ENCODE data around the gene HLA-DOA.

HLA-DOA gene

DNA sequence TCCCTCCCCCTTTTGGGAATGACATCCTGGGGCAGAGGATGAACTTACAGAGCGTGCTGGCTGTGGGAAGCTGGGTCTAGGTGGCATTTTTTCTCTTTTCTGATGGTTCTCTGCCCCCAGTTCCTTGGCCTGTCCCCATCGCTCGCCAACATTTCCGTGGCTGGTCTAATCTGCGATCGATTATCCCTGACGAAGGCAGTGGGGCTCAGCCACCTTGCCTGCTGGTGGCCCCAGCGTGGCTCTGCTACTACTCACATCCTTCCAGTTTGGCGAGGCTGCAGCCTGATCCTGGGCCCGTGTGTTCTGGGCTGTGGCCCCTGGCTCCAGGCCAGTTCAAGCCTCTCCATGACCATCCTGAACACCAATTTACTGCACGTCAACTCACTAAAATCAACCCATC, 6.4 kb upstream of the HLA-DOA start:
- no peak for DNase-seq (ENCODE audit: low read depth)

- DNase-seq (ENCODE audit: low read depth): peak; percentile 56
These were observed 5.6 kb upstream of the HLA-DOA start for GRCh38 chr6:33014841-33015634.

DNA sequence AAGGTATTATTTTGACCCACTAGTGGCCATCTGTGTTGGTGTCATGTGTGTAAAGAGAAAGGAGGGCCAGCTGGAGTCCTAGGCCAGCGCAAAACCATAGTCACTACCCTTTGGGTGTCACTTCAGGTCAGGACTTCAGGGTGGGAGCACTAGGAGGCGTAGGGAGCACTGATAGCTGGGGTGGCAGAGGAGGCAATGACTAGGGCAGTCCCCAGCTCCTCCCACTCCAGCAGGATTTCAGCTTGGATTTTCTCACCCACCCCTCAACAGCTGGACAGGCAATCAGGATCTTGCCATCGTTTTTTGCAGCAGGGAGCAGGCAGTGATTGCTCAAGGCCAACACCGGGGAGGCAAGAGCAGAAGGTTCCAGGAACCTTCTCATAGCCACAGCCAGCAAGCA, 4.2 kb upstream of the HLA-DOA start:
- no peak for DNase-seq (ENCODE audit: low read depth)

DNA sequence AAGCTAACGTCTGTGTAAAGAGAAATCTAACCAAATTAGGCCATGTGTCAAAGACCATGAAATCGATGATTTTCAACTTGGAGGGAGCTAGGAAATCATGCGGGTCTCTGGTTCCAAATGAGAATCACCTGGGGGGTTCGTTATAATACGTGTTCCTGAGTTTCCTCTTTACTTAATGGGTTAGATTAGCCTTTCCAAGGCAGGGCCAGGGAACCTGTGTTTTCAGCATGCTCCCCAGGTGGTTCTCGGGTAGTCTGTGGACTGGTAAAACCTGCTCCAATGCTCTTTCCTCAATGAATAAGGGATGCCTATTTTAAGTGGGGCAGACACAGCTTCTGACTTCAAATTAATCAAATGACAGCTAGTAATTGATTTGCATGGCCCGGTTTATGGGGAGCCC, 965 bp upstream of the HLA-DOA start:
- no peak for DNase-seq (ENCODE audit: low read depth)

DNA sequence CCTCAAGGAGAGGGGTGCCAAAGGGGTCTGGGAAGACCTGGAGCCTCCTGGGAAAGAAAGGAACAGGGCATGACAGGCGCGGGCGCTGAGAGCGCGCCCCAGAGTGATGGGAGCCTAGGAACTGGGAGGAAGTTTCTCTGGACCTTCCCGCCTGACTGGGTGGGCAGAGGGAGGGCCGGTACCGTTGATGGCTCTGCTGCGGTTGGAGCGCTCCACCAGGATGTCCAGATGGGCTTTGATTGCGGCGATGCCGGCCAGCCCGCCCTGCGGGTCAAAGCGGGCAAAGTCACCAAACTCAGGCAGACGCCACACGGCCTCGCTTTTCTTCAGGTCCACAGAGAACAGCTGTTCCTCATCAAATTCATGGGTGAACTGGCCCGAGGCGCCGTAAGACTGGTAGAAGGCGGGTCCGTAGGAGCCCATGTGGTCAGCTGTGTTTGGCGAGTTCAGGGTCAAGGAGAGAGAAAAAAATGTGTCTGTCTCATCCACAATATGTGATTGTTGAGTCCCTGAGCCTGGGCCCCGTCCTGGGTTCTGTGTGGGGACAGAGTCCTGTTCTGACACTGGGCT, 1.5 kb downstream of the HLA-DOA start:
- no peak for DNase-seq (ENCODE audit: low read depth)

GRCh38 chr6:33004940-33005339, 4.5 kb downstream of the HLA-DOA start:
- no peak for DNase-seq (ENCODE audit: low read depth)

DNA sequence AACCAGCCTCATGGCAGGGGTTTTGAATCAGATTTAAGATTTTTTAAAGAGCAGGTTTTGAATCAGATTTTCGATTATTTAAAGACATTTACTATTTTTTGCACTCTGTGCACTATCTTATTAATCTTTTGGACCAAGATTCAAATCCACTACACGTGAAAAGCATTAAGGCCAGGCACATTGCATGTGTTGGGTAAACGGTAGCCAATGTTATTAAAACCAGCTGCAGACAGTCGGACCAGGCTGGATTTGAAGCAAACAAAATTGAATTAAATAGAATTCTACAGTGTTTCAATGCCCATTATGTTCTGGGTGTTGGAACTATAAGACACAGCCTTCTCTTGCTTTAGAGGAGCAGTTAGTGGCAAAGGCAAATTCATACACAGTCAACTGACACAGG, 7.7 kb downstream of the HLA-DOA start:
- DNase-seq (ENCODE audit: low read depth): no peak

DNA sequence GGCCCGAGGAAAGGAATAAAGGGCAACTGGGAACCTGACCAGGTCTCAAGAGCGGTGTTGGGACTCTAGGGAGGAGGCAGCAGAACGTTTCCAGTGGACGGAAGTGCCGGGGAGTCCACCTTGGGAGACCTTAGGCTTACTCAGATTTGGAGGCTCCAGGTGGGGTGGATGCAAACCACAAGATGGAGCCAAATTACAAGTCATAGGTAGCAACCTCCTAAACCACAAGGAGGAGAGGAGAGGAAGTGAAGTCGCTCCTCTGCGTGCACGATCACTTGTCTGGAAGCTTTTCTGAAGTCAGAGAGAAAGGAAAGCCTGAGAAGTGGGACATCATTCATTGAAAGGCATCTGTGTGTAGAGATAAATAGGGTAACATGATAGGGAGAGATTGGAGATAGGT, 9.3 kb downstream of the HLA-DOA start:
- no peak for DNase-seq (ENCODE audit: low read depth)

- no peak for DNase-seq (ENCODE audit: low read depth)
These were observed 13.9 kb downstream of the HLA-DOA start for GRCh38 chr6:32995448-32995847.

DNA sequence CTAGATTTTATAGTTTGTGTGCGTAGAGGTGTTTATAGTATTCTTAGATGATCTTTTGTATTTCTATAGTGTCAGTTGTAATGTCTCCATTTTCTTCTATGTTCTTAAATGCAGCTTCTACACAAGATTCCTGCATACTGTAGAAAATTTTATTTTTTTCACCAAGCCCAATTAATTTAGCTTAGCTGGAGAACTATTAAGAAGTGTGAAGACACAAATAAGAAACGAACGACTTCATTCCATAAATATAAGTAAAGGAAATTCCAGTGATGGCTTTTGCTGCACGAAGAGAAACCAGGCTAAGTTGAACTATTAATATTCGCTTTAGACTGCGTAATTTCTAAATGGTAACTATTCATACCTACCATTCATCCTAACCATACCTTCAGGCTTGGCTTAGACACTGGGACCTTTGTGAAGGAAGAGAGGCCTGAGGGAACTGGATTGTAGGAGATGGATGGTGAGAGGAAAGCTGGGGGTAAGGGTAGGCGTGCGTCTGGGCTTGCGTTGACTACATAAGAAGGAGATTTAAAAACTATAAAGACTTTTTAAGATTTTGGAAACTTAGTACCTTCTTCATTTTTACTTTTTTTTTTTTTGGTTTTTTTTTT, 15.9 kb downstream of the HLA-DOA start:
- DNase-seq (ENCODE audit: low read depth): no peak

GRCh38 chr6:32991972-32992371, 17.4 kb downstream of the HLA-DOA start:
- DNase-seq (ENCODE audit: low read depth): no peak

- no peak for DNase-seq (ENCODE audit: low read depth)
These were observed 20.0 kb downstream of the HLA-DOA start for GRCh38 chr6:32989368-32989767.

- DNase-seq (ENCODE audit: low read depth): no peak
These were observed 24.6 kb downstream of the HLA-DOA start for GRCh38 chr6:32984622-32985389.

- DNase-seq (ENCODE audit: low read depth): no peak
These were observed 25.3 kb downstream of the HLA-DOA start for GRCh38 chr6:32983964-32984621.

DNA sequence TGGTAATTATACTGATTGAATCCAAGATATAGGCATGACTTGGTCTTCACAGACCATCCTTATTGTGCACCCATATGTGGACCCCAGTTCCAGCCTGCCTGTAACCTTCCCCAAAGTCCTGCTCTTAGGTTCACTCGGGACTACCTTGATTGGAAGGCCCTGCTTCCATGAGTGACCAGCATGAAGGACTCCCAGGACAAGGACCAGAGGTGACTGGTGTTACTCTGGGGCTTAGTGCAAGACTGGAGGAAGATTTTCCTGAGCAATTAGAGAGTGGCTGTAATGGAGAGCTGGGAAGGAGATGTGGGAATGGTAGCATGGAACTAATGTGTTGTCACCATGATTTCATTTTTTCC, 25.9 kb downstream of the HLA-DOA start:
- DNase-seq (ENCODE audit: low read depth): no peak

GRCh38 chr6:32982702-32983492, 26.5 kb downstream of the HLA-DOA start:
- no peak for DNase-seq (ENCODE audit: low read depth)

DNA sequence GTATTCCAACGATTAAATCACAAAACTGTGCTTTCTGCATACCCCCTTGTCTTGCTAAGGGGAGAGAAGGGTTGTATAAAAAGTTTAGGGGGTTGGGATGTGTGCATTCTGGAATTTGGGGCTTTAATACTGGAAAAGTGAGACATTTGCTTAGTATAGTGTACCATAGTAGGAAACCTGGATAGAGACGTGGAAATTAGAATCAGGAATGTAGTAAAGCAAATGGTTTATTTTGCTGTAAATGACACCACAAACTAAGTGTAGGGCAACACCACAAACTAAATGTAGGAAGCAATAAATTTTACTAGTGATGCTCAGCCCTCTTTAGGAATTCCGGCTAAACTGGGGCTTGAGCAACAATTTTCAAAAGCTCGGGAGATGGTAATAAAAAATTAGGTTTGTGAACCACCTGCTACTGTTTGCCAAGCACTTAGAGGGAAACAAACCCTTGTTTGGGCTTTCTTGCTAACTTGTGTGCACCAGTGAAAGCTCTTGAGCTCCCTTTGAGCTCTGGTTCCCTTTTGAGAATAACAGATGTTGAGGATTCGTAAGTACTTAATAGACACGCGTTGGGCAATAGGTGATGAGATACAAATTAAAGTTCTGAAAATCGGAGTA, 27.2 kb downstream of the HLA-DOA start:
- no peak for DNase-seq (ENCODE audit: low read depth)

DNA sequence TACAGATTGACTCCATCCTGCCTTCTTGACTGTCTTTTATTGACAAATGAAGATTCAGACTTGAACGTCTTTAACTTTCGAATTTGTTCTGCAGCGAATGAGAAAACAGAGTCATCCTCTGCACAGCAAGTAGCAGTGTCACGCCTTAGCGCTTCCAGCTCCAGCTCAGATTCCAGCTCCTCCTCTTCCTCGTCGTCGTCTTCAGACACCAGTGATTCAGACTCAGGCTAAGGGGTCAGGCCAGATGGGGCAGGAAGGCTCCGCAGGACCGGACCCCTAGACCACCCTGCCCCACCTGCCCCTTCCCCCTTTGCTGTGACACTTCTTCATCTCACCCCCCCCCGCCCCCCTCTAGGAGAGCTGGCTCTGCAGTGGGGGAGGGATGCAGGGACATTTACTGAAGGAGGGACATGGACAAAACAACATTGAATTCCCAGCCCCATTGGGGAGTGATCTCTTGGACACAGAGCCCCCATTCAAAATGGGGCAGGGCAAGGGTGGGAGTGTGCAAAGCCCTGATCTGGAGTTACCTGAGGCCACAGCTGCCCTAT, 28.8 kb downstream of the HLA-DOA start:
- DNase-seq (ENCODE audit: low read depth): no peak

- DNase-seq (ENCODE audit: low read depth): no peak
These were observed 29.5 kb downstream of the HLA-DOA start for GRCh38 chr6:32979720-32980487.

GRCh38 chr6:32977953-32978324, 31.5 kb downstream of the HLA-DOA start:
- no peak for DNase-seq (ENCODE audit: low read depth)

Data from non-pigmented ciliary epithelial cell (primary cell).